ENCODE results near the gene DARS1.

The DARS1 gene

DNA sequence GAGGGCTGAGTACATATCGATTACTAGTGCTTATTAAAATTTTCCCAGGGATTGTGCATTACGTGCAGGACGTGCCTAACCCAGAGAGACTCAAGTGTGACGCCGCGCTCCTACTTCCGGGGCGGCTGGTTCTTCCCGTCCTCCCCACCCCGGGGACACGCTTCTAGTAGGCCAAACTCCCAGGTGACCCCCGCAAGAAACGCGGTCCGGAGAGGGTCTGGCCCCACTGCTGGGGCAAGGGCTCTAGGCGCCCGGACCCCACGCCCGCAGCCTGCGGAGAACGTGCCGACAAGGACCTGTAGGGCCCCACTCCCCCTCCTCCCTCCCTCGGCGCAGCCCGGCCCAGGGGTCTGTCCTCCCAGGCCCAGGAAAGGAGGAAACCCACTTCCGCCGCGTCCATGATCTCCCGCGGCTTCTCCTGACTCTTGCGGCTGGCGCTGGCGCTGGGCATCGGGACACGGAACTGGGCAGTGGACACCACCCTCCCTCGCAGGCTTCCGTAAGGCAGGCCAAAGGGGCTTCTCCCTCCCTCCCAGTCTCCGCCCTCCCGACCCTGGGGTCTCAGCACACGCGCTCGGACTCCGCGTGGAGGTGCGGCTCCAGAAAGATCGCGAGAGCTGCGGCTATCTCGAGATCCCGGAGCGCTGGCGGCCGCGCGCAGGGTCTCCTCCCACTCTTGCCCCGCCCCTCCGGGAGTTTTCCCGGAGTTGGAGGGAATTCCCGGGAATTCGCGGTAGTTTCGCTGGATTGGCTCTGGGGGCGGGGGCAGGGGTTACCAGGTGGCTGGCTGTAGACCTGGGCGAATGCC lies at the start of gene DARS1:
Gene DARS1 (minus strand): TSS at position 609 of the 808 bp plus-strand sequence. CDS start 158 bp downstream, at position 451.
- peak; percentile 51 for DNase-seq (ENCODE audit: low read depth)

DNA sequence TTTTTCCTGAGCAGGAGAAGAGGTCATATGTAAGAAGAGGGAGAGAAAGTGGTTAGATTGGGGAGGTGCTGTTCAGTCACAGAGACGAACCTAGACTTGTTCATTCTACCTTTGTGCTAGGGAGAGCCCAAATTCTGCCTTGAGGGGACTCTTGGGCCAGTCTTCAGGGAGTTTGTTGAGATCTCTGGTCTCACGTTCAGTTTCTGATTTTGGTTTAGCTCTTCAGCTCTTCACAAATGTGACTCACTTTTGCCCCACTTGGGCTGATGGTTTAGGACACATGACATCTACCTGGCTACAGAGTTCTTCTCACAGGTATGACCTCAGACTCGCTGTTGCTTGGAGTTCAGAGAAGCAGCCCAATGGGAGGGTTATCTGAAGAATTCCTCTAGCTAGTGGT lies 49.2 kb upstream of the DARS1 start:
- DNase-seq (ENCODE audit: low read depth): no peak

DNA sequence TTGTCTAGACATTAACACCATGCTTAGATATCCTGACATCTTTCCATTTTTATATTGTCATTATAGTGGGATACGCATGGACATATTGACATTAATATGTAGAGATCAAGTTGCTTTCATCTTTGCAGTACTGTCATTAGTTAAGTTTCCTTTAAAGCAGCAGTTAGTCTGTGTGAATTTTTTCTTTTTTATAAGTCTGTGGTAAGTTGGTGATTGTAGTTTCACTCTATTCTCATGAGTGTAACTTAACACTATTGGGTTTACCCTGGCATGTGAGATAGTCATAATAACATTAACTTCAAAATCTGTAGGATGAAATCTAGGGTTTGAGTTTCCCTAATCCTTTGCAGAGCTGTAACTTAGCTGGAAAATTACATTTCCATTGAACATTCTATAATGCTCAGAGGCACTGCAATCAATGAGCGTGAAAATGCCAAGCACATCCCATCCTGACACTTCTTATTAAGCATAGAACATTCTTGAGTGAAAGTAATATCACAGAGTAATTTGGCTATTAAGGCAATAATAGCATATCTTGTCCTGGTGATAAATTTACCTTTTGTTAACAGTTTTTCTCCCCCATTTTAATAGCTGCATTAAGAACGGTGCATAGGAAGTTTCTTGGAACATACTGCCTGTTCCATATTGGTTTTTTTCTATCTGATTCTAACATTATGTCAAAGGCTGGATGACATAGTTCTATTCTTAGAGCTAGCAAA lies 47.5 kb upstream of the DARS1 start:
- no peak for DNase-seq (ENCODE audit: low read depth)

DNA sequence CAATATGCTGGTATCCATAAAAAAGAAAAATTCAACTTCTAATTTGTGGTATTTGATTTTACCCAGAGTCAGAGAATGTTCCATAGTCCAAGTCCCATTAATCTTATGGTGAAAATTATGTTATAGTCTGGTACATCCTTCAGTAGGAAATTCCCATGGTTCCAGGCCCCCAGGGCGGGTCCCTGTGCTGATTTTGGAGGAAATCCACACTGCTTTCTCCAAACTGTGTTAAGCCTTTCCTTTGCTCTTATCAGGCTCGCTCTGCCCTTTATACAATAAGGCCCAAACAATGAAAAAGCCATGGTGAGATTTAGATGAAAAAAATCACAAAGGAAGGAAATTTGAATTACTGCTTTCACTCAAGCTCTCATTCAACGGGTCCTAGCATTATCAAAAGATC lies 46.8 kb upstream of the DARS1 start:
- no peak for DNase-seq (ENCODE audit: low read depth)

DNA sequence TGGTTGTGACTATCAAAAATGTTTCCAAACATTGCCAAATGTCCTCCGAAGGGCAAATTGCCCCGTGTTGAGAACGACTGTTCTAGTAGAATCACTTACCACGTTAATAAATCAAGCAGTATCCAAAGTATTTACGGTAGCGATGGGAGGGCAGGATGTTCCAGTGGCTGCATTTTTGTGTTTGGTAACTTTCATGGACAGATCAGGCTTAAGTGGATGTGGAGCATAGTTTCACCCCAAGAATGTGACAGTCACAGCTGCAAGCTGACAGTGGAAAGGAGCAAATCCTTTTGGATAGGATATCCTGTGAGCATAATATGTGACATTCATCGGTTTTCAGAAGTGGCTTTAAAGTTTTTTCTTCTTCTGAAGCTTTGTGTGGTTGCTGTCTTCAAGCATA lies 46.3 kb upstream of the DARS1 start:
- DNase-seq (ENCODE audit: low read depth): no peak

DNA sequence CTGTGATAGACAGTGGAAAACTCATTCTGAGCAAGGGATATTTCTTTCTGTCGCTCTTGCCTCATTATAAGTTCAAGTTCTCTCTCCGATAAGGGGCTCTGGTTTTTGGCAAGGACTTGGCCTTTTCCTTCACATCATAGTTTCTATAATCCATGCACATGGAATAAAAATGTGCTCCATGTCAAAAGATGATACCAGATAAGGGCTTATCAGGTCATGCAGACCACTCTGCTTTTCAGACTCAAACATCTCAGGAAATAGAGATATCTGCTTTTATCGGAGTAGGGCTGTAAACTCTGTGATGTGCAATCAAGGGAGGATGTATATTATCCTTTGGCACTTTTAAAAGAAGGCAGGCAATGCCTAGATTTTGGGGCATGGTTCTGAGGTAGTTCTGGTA lies 45.0 kb upstream of the DARS1 start:
- no peak for DNase-seq (ENCODE audit: low read depth)

DNA sequence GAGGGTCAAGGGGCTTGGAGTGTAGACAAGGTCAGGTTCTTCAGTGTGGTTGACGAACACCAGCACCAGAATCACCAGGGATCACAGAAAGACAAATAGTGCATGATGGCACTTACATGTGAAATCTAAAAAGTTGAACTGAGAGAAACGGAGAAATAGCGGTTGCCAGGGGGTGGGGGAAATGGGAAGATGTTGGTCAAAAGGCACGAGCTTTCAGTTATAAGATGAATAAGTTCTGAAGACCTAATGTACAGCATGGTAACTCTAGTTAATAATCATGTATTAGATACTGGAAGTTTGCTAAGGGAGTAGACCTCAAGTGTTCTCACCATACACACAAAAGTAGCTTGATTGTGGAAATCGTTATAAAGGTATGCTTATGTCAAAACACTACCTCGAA lies 43.7 kb upstream of the DARS1 start:
- no peak for DNase-seq (ENCODE audit: low read depth)

DNA sequence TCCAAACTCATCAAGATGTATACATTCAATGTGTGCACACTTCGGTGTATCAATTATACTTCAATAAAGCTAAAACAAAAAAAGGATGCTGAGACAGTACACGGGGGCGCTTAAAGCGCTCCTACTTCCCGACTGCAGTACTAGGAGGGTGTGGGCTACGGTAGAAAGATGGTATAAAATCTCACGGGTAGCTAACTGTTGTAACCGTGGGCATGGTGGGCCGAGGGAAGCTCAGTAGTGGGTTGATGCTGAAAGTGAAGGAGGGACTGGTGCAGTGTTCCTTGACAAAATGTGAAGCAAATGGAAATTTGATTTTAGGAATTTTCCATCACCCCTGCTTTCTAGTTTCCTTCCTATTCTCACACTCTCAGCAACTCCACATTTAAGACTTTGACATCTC lies 42.6 kb upstream of the DARS1 start:
- DNase-seq (ENCODE audit: low read depth): no peak

DNA sequence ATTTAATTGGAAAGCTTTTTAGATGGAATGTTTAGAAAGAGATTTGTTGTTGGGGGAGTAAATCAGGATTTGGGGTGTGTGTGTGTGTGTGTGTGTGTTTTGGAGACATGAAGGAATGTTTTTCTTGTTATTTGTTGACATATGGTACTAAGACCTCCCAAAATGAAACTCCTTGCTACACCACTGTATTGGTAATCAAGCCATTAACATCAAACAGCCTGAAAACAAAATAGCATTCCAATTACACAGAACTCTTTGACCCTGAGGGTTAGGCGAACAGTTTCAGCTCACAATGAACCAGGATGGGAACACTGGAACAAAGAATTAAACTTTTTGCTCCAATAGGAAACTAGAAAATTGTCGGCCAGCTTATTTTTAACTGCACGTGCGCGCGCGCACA lies 41.7 kb upstream of the DARS1 start:
- no peak for DNase-seq (ENCODE audit: low read depth)

DNA sequence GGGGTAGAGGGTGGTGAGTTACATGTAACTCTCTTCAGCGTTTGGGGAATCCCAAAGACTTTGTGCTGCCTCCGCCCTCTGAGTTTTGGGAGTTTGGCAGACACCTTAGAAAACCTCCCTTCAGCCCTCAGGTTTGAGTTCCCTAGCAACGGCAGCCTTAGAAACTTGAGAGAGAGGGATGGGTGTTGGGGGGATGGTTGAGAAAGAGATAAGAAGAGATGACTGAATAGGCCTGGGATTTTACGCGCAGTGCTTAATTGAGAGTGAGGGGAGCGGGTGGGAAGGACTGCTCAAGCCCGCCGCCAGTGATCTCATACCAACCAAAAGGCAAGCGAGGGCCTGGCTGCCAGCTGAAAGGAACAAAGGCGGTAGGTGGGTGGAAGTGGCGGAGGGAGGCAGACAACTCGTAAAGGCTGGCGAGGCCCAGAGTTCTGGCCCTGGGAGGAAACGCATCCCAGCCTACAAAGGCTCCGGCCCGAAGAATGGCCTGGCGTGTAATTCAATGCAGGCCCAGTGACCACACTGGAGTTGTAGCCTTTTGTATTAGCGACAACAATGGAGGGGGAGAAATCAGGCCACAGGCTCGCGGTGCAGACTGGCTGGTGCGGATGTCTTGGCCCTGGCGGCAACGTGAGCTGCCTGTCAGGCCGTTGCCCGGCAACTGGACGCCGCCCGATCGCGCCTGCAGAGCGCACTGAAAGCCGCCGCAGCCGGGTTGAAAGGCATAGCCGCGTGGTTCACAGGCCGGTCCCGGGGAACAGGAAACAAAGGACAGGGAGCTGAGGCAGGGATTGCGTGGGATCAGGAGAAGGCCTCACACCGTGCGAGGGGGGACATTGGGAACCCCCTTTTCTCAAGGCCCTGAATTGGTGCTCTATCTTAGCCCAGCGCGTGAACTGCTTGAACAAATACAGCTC lies 39.9 kb upstream of the DARS1 start:
- no peak for DNase-seq (ENCODE audit: low read depth)

DNA sequence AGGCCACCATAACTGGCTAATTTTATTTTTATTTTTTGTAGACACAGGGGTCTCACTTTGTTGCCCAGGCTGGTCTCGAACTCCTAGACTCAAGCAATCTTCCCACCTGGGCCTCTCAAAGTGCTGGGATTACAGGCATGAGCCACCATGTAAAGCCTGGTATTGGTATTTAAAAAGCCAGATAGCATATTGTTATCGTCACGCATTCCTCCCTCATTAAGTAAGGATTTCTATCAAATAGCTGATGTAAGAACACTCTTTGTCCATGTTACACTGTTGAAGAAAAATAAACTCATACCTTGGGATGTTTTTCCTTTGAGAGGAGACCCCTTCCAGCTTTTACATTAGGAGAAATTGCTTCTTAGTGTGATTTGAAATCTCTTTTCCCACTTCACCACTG lies 39.2 kb upstream of the DARS1 start:
- DNase-seq (ENCODE audit: low read depth): no peak

DNA sequence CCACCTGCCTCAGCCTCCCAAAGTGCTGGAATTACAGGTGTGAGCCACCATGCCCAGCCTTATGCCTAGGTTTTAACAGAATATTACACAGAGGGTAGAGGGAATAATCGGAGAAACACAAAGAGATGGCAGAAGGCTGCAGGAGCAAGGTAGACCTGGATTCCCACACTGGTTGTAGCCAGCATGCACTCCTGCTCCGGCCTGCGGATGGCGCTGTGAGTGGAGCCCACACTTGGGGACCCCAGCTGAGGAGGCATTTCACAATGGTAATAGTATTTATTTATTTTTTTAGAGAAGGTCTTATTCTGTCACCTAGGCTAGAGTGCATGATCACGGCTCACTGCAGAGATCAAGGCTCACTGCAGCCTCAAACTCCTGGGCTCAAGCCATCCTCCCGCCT lies 38.8 kb upstream of the DARS1 start:
- no peak for DNase-seq (ENCODE audit: low read depth)

DNA sequence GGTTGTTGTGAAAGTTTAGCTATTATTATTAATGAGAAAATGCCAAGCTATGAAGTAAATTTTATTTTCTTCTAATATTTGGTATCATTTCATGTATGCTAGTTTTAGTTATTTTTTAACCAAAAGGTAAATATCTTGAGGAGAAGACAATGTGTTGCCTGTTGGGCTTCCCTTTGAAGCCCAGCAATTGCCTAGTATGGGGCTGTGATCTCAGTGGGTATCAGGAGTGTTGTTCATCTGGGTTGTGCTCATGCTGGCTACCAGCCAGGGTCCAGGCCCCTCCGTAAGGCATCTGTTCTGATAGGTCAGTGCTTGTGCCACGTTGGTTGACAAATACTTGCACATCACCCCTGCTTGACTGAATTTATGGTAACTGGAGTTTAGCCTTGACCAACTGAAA lies 38.0 kb upstream of the DARS1 start:
- no peak for DNase-seq (ENCODE audit: low read depth)

DNA sequence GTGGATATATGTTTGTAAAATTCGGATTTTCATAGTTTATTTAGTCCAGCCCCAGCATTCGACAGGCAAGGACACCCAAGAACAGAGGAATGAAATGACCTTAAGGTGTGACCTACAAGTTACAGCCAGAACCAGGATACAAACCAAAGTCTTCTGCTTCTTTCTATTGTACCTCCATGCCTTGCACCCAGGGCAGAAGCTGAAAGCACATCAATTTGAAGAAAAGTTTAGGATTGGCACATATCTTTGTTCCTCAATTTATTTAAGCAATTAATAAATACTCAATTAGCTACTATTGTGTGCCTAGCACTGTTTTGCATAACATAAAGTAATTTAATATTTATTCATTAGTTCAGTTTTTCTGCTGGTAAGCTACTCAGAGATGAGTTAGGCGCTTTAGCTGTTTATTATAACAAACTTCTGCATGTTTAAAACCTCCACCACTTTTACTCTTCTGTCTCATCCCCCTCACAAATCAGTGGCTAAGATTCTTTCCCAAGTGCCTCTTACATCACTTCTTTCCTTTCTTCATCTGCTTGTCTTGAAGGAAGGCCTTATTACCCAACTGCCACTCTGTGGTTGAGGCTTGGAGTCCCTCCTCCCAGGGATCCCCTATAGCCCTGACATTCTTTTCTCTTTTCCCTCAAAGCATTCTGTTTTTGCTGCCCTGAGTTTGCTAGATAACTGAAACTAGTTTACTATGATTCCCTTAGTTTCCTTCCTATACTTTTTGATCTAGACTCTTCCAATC lies 37.1 kb upstream of the DARS1 start:
- no peak for DNase-seq (ENCODE audit: low read depth)

DNA sequence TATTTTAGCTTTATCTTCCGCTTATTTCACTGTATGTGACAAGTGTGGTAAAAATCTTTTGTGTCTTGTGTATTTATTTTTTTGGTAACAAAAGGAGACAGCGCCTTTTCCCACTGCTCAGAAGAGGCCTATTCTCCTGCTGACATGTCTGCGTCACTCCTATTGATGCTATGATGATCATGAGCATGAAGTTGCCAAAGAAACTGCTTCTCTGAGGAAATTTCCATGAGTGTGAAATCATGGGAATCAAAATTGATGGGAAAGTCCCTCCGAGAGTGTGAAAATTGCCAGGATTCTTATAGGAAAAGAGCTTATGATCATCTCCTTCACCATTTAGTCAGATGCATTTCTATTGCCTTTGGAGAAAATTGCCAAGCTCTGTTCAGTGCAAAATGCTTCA lies 36.5 kb upstream of the DARS1 start:
- no peak for DNase-seq (ENCODE audit: low read depth)

DNA sequence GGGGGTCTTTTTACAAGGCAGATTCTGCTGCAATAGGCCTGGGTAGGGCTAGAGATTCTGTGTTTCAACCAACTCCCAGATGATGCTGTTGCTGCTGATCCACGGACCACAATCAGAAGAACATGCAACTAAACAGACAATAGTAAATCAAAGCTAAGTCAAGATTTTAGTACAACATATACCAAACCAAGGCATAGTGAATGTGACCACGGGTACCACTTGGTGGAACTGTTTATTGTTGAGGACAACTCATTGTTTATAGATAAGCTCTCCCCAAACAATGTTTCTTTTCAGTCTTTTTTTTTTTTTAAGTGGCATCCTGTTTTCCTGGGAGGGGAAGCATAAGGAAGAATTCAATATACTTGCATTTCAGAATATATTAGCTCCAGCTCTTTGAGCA lies 36.0 kb upstream of the DARS1 start:
- DNase-seq (ENCODE audit: low read depth): no peak

DNA sequence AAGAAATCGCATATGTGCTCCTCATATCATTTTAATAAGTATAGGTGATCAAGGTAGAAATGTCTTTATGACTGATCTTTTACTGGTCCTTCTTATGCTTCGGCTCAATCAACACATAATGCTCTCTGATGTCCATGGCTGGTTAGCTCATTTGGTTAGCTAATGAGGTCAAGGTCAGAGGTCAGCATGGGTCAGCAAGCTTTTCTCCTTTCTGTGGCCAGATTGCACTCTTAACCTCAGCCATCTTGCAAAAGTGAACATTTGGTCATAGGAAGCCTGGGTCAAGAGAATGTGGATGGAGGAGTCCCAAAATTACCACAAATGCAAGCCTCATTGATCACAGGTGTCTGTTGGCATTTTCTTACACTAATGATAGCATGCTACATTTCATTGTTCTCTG lies 35.4 kb upstream of the DARS1 start:
- DNase-seq (ENCODE audit: low read depth): no peak

DNA sequence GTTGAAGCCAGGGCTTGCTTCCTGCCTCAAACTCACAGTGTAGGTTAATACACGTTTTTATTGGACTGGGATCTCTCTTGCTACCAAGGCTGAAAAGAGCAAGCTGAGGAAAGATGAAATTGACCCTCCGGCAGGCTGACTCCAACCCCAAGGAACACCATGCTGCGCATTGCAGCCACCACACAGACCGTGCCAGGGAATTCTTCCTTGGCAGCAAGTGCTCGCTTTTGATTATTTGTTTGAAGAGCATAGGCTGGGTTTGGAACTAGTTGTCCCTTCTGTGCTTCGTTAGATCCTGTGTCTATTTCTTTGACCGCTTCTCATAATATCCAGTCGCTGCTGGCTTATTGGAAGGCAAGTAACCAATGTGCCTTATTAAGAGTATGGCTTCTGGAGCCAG lies 34.4 kb upstream of the DARS1 start:
- DNase-seq (ENCODE audit: low read depth): no peak

DNA sequence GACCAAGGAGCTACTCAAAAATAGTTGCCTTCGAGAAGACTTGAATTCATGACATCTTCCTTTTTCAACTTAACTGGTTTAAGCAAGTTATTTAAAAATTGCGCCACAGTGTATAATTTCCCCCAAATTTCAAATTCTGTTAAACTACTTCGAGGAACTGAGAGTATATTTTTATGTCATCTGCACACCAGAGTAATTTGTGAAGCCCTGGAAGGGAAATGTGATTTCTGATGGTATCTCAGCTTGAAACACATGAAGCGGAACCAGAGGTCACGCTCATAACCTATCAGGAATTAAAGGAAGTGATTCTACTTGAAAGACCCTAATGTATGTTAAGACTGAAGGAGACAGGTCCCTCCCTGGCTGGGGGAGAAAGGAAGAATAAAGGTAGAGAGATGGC lies 33.9 kb upstream of the DARS1 start:
- DNase-seq (ENCODE audit: low read depth): no peak

DNA sequence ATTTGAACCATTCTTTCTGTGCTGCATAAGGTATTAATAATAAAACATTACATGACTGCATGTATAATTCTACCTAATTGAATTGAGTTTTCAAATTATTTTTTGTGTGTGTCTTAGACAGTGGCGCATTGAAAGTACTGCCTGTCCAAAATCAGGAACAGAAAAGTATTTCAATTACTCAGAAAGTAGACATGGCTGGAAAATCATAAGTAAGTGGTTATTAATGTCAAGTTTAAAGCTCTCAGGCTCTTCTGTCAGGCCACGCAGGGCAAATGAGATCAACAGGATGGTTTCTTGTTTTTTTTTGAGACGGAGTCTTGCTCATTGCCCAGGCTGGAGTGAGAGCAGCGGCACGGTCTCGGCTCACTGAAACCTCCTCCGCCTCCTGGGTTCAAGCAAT lies 32.4 kb upstream of the DARS1 start:
- no peak for DNase-seq (ENCODE audit: low read depth)

DNA sequence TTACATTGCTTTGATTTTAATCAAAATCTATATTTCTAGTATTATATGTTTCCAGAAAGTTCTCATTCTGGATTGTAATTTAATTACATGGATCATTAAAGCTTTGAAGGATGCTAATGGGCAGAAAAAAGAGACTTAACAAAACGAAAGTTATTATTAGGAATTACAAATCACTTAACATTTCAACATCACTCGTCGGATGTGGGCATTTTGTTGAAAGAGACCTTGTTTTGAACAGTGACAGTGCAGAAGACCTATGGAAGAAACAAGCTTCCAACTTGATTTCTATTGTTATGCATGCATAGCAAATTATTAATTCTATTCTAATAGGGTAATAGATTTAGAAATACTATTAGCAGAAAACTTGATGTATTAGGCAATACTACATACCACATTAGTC lies 31.4 kb upstream of the DARS1 start:
- DNase-seq (ENCODE audit: low read depth): no peak

DNA sequence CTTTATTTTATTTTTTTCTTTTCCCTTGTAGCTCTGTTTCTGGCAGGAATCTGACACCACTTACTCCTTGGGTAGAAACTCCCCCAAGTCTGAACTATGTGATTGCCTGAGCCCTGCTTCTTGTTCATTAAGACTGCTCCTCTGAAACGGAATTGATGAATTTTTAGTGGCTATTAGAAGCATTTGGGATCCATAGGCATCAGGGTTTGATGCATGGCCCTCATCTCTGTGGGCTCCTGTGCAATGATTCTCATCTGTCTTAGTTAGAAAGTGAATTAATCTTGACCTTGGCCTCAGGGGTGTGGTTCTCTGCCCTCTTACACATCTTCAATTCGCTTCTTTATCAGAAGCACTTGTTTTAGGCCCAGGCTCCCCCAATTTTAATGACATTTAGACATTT lies 31.0 kb upstream of the DARS1 start:
- DNase-seq (ENCODE audit: low read depth): no peak
